PFSK-1 (cell line): ENCODE measurements around the gene NTSR2.

Source experiments
- FOXP2 ChIP-seq: optimal IDR thresholded peaks from 2 replicates; pipeline ENCODE3; 2011; ENCODE audit warnings: borderline replicate concordance, control low read depth, inconsistent platforms; ENCODE audit not compliant: insufficient read depth; ENCODE audit errors: extremely low read length, extremely low read depth
- POLR2AphosphoS5 ChIP-seq: IDR thresholded peaks from 2 replicates; pipeline ENCODE4 v1.6.1; 2012; ENCODE audit warnings: low read depth, mild to moderate bottlenecking, control low read depth, low read length, moderate library complexity
- SIN3A ChIP-seq: IDR thresholded peaks from 2 replicates; pipeline ENCODE4 v1.6.1; 2012; ENCODE audit warnings: mild to moderate bottlenecking, low read length, moderate library complexity, borderline replicate concordance; ENCODE audit not compliant: insufficient read depth
- TF ChIP-seq, protein P1 (sequence below), 2 experiments: IDR thresholded peaks; 2 replicates each; pipeline versions ENCODE4 v1.6.1 to v1.8.0; 2011 to 2012; ENCODE audit warnings: low read depth in 2 of 2, low read length in 2 of 2, control low read depth in 1 of 2, inconsistent platforms in 1 of 2, mild to moderate bottlenecking in 1 of 2, moderate library complexity in 1 of 2; ENCODE audit not compliant: insufficient read depth in 1 of 2

DNA sequence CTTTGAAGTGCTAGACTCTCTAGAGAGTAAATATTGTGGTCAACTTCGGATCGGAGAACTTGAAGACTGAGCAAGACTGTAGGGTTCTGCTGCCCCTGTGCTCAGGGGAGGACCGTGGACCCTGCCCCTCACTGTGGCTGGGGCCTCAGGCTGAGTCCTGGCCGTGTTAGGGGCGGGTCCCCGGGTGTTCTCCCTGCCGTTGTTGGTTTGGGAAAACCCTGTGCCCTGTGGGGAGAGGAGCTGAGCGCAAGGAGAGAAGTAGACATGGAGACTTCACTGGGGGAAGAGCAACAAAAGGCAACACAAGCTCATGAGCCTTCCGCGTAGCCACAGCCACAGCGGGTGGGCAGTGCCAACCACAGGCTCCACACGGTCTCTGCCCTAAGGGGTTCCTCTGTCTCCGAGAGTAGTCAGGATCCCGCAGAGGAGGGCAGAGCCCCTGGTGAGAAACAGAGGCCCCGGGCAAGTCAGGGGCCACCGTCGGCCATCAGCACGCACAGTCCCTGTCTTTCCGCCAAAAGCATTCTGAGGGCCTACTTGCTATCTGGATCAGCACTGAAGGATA, 53.1 kb downstream of the NTSR2 start:
- TF ChIP-seq POLR2AphosphoS5 (no peak), FOXP2 (no peak), SIN3A (no peak)
- TF ChIP-seq, protein P1, sequence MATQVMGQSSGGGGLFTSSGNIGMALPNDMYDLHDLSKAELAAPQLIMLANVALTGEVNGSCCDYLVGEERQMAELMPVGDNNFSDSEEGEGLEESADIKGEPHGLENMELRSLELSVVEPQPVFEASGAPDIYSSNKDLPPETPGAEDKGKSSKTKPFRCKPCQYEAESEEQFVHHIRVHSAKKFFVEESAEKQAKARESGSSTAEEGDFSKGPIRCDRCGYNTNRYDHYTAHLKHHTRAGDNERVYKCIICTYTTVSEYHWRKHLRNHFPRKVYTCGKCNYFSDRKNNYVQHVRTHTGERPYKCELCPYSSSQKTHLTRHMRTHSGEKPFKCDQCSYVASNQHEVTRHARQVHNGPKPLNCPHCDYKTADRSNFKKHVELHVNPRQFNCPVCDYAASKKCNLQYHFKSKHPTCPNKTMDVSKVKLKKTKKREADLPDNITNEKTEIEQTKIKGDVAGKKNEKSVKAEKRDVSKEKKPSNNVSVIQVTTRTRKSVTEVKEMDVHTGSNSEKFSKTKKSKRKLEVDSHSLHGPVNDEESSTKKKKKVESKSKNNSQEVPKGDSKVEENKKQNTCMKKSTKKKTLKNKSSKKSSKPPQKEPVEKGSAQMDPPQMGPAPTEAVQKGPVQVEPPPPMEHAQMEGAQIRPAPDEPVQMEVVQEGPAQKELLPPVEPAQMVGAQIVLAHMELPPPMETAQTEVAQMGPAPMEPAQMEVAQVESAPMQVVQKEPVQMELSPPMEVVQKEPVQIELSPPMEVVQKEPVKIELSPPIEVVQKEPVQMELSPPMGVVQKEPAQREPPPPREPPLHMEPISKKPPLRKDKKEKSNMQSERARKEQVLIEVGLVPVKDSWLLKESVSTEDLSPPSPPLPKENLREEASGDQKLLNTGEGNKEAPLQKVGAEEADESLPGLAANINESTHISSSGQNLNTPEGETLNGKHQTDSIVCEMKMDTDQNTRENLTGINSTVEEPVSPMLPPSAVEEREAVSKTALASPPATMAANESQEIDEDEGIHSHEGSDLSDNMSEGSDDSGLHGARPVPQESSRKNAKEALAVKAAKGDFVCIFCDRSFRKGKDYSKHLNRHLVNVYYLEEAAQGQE (IDR thresholded peaks at IDR 0.05; ENCODE audit: insufficient read depth in 1 of 2, low read depth in 2 of 2, low read length in 2 of 2), result no peak
